ENCODE measurements around the gene ENOSF1. TPM values are rescaled to one million over a fixed set of nuclear protein-coding genes. Genes with fewer than 3 reads are reported as not detected.

ENOSF1 gene
- total and polyA plus RNA-seq, 2 of the 4 experiments (the other 2 are of a cell fraction) = 12.2 to 12.6 TPM

- peaks cover 27% of the 10 kb centered on the region for H3K36me3 ChIP-seq (ENCODE audit: control insufficient read depth, insufficient read depth, low read length)
- no peak overlapping the region for H3K56ac ChIP-seq (ENCODE audit: extremely low read depth, insufficient read depth, low read length)
- no peak overlapping the region for H3K4me2 ChIP-seq (ENCODE audit: low read depth, low read length)
- peaks cover 3% of the 10 kb centered on the region; the same call in 1 of the 2 replicates for H3K9me1 ChIP-seq (ENCODE audit: insufficient read depth, low read length)
- H4K8ac ChIP-seq (ENCODE audit: low read depth in 2 of 2, low read length in 2 of 2) = no peak overlapping the region
- no peaks in the 10 kb centered on the region for H3K9me3 ChIP-seq (ENCODE audit: control insufficient read depth, insufficient read depth, low read length)
- no peak overlapping the region for H2BK15ac ChIP-seq (ENCODE audit: low read depth, low read length)
- no peak overlapping the region for H4K5ac ChIP-seq (ENCODE audit: low read depth, low read length)
- no peaks in the 10 kb centered on the region for H3K79me1 ChIP-seq (ENCODE audit: low read depth in 1 of 2, low read length in 2 of 2)
- DNase-seq (no peak), ATAC-seq (ENCODE audit: low read depth) (no peak)
- TF ChIP-seq RAD21 (IDR thresholded peaks at IDR 0.05; ENCODE audit: low read length) (no peak), CHD1 (IDR thresholded peaks at IDR 0.05; ENCODE audit: low read depth, low read length) (no peak), CTCF (conservative IDR thresholded peaks at IDR 0.05; ENCODE audit: low read depth, low read length) (no peak), MXI1 (IDR thresholded peaks at IDR 0.05; ENCODE audit: borderline replicate concordance, low read depth, low read length) (no peak)
- TF ChIP-seq, protein P1, sequence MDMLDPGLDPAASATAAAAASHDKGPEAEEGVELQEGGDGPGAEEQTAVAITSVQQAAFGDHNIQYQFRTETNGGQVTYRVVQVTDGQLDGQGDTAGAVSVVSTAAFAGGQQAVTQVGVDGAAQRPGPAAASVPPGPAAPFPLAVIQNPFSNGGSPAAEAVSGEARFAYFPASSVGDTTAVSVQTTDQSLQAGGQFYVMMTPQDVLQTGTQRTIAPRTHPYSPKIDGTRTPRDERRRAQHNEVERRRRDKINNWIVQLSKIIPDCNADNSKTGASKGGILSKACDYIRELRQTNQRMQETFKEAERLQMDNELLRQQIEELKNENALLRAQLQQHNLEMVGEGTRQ (IDR thresholded peaks at IDR 0.05; ENCODE audit: low read depth, low read length) = no peak
- H3K14ac ChIP-seq (replicated peaks; ENCODE audit: low read depth, low read length) = no peak overlapping the region
- H2AK9ac ChIP-seq (replicated peaks; ENCODE audit: low read depth, low read length, poor library complexity) = no peak overlapping the region
- H3K4me1 ChIP-seq (ENCODE audit: control insufficient read depth, insufficient read depth, low read length) = no peaks in the 10 kb centered on the region
- WGBS, 2 experiments (ENCODE audit: extremely low coverage in 2 of 2, insufficient read length in 1 of 2) = 67% methylated on average over 1 of the region's 4 CpGs; no CpG with 5 or more reads in 1 of the 2 experiments
- POLR2A ChIA-PET (ENCODE audit: unreplicated experiment) = interaction anchor here (0.5 kb wide), 1 partner anchor 14 kb away, joined by 3 read pairs; no protein-coding TSS in a partner anchor
- H3K27me3 ChIP-seq (ENCODE audit: control insufficient read depth, insufficient read depth, low read length) = no peaks in the 10 kb centered on the region
- dilution Hi-C loops (cut with HindIII; ENCODE audit: low sequenced_read_pairs, unreplicated experiment) = no loop called here
- no peak overlapping the region for H2BK5ac ChIP-seq (ENCODE audit: low read depth, low read length, poor library complexity, severe bottlenecking)
- H2AFZ ChIP-seq (replicated peaks; ENCODE audit: low read length, poor library complexity) = no peak overlapping the region
- H2AK5ac ChIP-seq (ENCODE audit: low read depth, low read length) = no peak overlapping the region
- H3K27ac ChIP-seq (ENCODE audit: insufficient read depth, low read length) = no peak overlapping the region
- H3K18ac ChIP-seq (ENCODE audit: low read depth, low read length) = no peak overlapping the region
- no TSS peak for BruUV-seq (replicated peaks)
- no peak overlapping the region for H3K4me3 ChIP-seq (ENCODE audit: insufficient read depth, low read depth, low read length)
- CTCF ChIA-PET = no interaction called here
- H4K20me1 ChIP-seq (ENCODE audit: insufficient read depth, low read length) = no peaks in the 10 kb centered on the region
- H2BK20ac ChIP-seq (ENCODE audit: low read depth, low read length) = no peak overlapping the region
- no peak overlapping the region for H3K4ac ChIP-seq (ENCODE audit: low read depth, low read length)
- intact Hi-C loops (cut with micrococcal nuclease) = no loop called here
- in situ Hi-C loops (cut with MboI; ENCODE audit: low sequenced_read_pairs) = no loop called here
- no peak overlapping the region for H3K23ac ChIP-seq (ENCODE audit: low read depth, low read length)
- H4K91ac ChIP-seq (ENCODE audit: insufficient read depth, low read depth, low read length) = no peak overlapping the region
- H3K9ac ChIP-seq (ENCODE audit: low read depth, low read length) = no peak overlapping the region
- H2BK120ac ChIP-seq (ENCODE audit: low read depth, low read length) = no peak overlapping the region
Measured at GRCh38 chr18:677145-677544, 35.3 kb downstream of the ENOSF1 start.
